HG03460 (cell line): ENCODE measurements around the gene PEAR1.

ENCODE experiments used
- ATAC-seq: cut with Tn5 transposase; IDR thresholded peaks from one replicate; pipeline ENCODE4 v1.9.1; 2021; ENCODE audit not compliant: unreplicated experiment

The PEAR1 gene

GRCh38 chr1:156860113-156860627 lies 33.3 kb upstream of the PEAR1 start:
- ATAC-seq: no peak

- no peak for ATAC-seq
These were observed 32.7 kb upstream of the PEAR1 start, which contains the start of gene NTRK1 for GRCh38 chr1:156860628-156861423. Gene NTRK1 (plus strand): TSS chr1:156860865. CDS start chr1:156860935, 70 bp downstream.

DNA sequence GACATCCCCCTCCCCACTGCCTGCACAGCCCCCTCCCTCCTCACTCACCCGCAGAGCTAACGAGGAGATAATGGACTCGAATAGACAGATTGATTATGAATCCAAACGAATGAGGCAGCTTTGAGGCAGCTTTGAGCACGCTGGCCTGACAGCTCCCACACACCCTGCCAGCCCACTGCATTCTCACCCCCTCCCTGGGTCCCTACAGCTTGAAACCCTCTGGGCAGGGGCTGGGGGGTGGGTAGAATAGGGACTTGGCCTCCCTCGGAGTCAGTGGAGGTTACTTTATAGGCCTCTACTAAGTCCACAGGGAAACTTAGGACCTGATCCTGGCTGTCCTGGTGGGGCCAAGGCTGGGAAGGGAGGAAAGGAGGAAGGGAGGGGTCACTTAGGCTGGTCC lies 30.9 kb upstream of the PEAR1 start:
- no peak for ATAC-seq

- no peak for ATAC-seq
These were observed 30.4 kb upstream of the PEAR1 start for GRCh38 chr1:156862997-156863599.

GRCh38 chr1:156863631-156864030 lies 29.9 kb upstream of the PEAR1 start:
- ATAC-seq: no peak

DNA sequence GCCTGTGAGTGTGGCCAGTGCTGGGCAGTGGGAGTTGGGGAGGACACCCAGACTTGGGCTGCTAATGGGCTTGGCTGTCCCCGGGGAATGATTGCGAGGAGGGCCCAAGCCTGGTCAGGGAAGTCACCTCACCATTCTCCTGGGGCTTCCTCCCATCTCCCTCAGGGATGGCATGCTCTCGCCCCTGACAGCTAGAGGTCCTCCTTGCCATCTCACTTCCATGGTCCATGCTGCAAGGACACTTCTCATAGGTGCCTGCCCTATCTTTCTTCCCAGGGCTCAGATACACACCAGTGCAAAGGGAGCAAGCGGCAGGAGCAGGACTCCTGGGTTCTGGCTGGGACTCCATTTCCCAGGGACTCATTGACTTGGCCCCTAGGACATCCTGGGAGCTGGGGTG lies 28.7 kb upstream of the PEAR1 start:
- no peak for ATAC-seq

- ATAC-seq: no peak
These were observed 28.3 kb upstream of the PEAR1 start for GRCh38 chr1:156865258-156865657.

DNA sequence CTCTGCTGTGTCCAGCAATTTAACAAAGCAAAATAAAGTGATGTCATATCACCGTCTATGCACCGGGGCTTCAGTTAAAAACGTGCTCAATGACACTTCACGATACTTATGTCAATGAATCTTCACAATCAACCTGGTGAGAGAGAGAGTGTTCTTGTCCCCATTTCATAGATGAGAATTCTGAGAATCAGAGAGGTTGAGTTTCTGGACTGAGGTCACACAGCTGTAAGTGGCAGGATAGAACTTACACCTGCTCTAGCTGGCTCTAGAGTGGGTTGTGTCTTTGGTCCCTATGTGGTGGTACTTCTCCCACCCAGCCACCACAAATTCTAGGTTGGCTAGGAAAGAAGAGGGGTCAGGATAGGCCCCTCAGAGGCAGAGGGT lies 27.7 kb upstream of the PEAR1 start:
- ATAC-seq: no peak

GRCh38 chr1:156866249-156866909 lies 27.1 kb upstream of the PEAR1 start:
- ATAC-seq: no peak

- no peak for ATAC-seq
These were observed 25.2 kb upstream of the PEAR1 start for GRCh38 chr1:156868341-156868740.

GRCh38 chr1:156869455-156869854 lies 24.1 kb upstream of the PEAR1 start:
- ATAC-seq: no peak

- ATAC-seq: no peak
These were observed 19.9 kb upstream of the PEAR1 start for GRCh38 chr1:156873659-156874058.

GRCh38 chr1:156874142-156874541 lies 19.4 kb upstream of the PEAR1 start:
- no peak for ATAC-seq

GRCh38 chr1:156874572-156875340 lies 18.8 kb upstream of the PEAR1 start:
- no peak for ATAC-seq

DNA sequence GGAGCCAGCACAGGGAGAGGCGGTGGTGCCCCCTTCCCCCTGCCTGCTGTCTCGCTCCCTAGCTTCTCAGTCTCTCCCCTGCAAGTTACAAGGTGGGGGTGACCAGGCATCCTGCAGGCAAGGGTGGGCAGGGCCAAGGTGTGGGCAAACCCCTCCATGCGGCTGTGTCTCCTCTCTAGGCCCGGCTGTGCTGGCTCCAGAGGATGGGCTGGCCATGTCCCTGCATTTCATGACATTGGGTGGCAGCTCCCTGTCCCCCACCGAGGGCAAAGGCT lies 18.2 kb upstream of the PEAR1 start:
- ATAC-seq: no peak

DNA sequence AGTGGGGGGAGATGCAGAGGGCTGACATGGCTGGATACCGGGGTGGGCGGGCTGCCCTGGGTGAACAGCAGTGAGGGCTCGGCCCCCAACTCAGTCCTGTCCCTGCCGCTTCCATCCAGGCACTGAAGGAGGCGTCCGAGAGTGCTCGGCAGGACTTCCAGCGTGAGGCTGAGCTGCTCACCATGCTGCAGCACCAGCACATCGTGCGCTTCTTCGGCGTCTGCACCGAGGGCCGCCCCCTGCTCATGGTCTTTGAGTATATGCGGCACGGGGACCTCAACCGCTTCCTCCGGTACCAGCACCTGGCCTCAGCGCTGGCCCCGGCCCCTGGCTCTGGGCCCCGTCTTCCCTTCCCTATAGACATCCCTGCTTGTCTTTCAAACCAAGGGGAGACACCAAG lies 17.2 kb upstream of the PEAR1 start:
- no peak for ATAC-seq

GRCh38 chr1:156877433-156878170 lies 15.9 kb upstream of the PEAR1 start:
- no peak for ATAC-seq

GRCh38 chr1:156879876-156880275 lies 13.6 kb upstream of the PEAR1 start:
- no peak for ATAC-seq

- ATAC-seq: no peak
These were observed 13.0 kb upstream of the PEAR1 start for GRCh38 chr1:156880473-156880872.

DNA sequence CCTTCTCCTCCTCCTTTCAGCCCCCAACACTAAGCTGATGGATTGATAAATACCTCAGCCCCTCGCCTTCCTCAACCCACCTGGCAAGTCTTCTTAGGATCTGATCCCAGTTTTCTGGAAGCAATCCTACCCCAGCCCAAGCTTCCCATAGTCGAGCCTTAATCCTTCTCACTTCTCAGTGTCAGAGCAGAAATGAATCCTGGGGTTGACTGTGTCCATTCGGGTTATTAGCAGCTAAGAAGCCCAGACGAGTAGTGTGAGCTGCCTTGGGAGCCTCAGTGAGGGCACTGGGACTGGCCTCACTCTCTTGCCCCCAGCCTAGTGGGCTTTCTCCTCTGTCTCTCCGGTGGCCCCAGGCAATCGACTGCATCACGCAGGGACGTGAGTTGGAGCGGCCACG lies 12.4 kb upstream of the PEAR1 start:
- no peak for ATAC-seq

- no peak for ATAC-seq
These were observed 11.9 kb upstream of the PEAR1 start for GRCh38 chr1:156881663-156882062.
